ENCODE measurements around the gene PXN.
"Not testable (repeated sequence)": the region's sequence is repeated elsewhere in the genome, so short reads cannot be mapped to it uniquely, and the experiment has no call there.

PXN gene

DNA sequence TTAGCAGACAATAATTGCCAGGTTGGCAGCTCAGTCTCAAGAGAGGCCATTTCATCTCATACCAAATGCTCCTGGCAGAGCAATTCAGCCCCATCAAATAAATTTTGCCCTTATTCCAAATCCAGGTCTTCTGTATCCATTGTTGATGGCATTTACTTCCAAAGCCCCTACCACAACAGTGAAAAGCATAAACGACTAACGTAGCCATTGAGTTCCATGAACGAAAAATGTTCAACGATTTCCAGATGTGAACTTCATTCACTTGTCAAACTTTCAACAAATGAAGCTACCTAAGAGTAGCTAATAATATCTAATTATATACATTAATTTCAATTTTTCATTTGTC is 68.0 kb downstream of the PXN start:
- H3K4me1 Mint-ChIP-seq (ENCODE audit: low read depth) = peaks cover 68% of the 10 kb centered on the region
- H3K4me3 Mint-ChIP-seq = peak overlapping the region; percentile 99
- no peaks in the 10 kb centered on the region for H3K27me3 Mint-ChIP-seq
- H3K9me3 Mint-ChIP-seq = no peaks in the 10 kb centered on the region
- H3K36me3 Mint-ChIP-seq (ENCODE audit: low read depth) = peaks cover 60% of the 10 kb centered on the region
- peak overlapping the region; percentile 80 for H3K27ac Mint-ChIP-seq

DNA sequence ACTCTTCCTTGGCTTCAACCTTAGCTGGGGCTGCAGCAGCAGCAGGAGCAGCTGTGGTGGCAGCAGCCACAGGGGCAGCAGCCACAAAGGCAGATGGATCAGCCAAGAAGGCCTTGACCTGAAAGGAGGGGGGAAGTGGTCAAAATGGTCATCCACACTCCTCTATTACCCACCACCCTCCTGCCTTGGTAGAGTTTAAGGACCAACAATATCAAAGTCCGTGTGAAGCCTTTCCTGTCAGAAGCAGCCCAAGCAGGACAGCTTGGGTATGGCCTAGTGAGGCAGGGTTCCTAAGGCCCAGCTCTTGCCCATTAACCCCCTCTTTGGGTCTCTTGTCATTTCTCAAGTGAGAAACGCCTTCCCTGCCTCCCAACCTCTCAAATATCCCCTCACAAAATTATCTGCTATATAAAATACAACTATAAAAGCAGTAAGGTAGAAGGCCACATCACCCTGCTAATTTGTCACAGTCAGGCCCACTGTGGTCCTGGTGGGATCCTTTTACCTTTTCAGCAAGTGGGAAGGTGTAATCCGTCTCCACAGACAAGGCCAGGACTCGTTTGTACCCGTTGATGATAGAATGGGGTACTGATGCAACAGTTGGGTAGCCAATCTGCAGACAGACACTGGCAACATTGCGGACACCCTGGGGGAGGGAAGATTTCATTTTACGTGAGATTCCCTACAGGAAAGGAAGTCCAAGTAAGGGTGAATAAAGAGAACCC is 68.6 kb downstream of the PXN start:
- Mint-ChIP-seq H3K4me1 (ENCODE audit: low read depth) (peaks cover 68% of the 10 kb centered on the region), H3K36me3 (ENCODE audit: low read depth) (peaks cover 61% of the 10 kb centered on the region), H3K4me3 (peak overlapping the region; percentile 99), H3K27ac (peak overlapping the region; percentile 80)
- not testable (repeated sequence) for H3K9me3 Mint-ChIP-seq, H3K27me3 Mint-ChIP-seq

DNA sequence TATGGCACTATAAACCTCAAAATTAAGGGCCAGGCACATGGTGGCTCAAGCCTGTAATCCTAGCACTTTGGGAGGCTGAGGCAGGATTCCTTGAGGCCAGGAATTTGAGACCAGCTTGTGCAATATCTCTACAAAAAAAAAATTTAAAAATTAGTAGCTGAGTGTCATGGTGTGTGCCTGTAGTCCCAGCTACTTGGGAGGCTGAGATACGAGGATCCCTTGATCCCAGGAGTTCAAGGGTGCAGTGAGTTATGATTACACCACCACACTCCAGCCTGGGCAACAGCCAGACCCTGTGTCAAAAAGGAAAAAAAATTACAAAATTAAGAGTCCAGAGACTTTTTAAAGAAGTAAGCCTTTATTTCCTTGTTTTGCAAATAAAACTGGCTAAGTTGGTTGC is 69.2 kb downstream of the PXN start:
- peaks cover 73% of the 10 kb centered on the region for H3K4me1 Mint-ChIP-seq (ENCODE audit: low read depth)
- peak overlapping the region; percentile 91 for H3K4me3 Mint-ChIP-seq
- H3K9me3 Mint-ChIP-seq = no peaks in the 10 kb centered on the region
- H3K36me3 Mint-ChIP-seq (ENCODE audit: low read depth) = peaks cover 66% of the 10 kb centered on the region
- no peaks in the 10 kb centered on the region for H3K27me3 Mint-ChIP-seq
- peak overlapping the region; percentile 96 for H3K27ac Mint-ChIP-seq

DNA sequence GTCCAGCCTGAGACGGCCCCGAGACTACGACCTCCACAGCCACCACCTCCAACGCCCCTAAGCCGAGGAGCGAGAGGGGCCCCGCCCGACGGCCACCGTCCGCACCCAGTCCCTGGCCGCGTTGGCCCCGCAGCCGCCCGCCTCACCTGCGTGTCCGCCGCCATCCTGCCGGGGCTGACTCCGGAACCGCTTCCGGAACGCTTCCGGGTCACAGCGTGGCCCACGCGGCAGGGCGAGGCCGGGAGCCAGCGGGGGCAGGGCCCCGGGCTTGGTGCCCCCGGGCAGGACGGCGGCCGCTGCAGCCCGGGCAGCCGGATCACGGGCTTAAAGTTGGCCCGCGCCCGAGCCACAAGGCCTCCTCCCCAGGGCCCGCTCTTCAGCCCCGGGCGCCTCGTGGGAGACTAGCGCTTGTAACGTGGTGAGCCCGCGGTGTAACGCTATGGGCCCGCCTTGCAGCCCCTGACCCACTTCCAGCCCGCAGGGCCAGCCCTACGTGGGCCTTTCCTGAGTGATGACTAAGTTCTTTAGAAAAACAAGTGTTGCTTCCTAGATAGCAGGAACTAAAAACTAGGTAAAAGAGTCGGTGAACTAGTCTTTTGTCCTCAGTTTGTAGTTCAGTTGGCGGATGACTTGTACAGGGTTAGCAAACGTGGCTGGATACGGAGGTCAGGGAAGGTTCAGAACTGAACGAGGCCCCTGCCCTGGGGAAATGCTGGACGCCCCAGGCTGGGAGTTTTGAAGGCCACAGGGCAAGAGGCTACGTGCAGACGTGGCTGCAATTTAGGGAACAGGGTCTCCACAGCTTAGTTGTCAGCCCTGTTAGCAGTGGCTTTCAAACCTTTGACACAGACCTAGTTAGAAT is 70.8 kb downstream of the PXN start, which contains the start of gene GCN1:
Gene GCN1 (minus strand): TSS at position 182 of the 862 bp plus-strand sequence. CDS start 18 bp downstream, at position 164.
- Mint-ChIP-seq H3K36me3 (ENCODE audit: low read depth) (peaks cover 68% of the 10 kb centered on the region), H3K27ac (peak within 1 kb of the TSS; percentile 96), H3K4me1 (ENCODE audit: low read depth) (peaks cover 69% of the 10 kb centered on the region), H3K9me3 (no peaks in the 10 kb centered on the region), H3K4me3 (peak within 1 kb of the TSS; percentile 91), H3K27me3 (no peaks in the 10 kb centered on the region)

DNA sequence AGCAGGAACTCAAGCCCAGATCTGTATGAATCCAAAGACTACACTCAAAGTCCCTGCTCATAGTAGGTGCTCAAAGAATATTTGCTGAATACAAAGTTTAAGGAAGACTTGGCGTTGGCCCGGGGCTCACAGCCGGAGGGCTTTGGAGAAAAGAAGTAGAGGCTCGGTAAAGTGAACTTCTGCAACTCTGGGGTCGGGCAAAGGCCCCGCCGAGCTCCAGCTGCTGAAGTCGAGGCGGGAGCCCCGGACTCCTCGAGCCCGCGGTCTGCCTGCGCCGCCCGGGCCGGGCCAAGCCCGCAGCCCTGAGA is 71.3 kb downstream of the PXN start:
- Mint-ChIP-seq H3K27me3 (no peaks in the 10 kb centered on the region), H3K4me1 (ENCODE audit: low read depth) (peaks cover 63% of the 10 kb centered on the region), H3K27ac (peak overlapping the region; percentile 94), H3K9me3 (no peaks in the 10 kb centered on the region), H3K4me3 (peak overlapping the region; percentile 91), H3K36me3 (ENCODE audit: low read depth) (peaks cover 62% of the 10 kb centered on the region)

DNA sequence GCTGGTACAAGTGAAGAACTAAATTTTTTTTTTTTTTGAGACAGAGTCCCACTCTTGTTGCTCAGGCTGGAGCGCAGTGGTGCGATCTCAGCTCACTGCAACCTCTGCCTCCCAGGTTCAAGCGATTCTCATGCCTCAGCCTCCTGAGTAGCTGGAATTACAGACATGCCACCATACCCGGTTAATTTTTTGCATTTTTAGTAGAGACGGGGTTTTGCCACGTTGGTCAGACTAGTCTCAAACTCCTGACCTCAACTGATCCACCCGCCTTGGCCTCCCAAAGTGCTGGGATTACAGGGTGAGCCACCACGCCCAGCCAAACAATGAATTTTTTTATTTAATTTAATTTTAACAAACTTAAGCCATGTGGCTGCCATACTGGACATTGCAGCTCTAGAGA is 72.2 kb downstream of the PXN start:
- not testable (repeated sequence) for H3K9me3 Mint-ChIP-seq, H3K27me3 Mint-ChIP-seq
- Mint-ChIP-seq H3K36me3 (ENCODE audit: low read depth) (peaks cover 60% of the 10 kb centered on the region), H3K4me3 (peak overlapping the region; percentile 91), H3K4me1 (ENCODE audit: low read depth) (peaks cover 54% of the 10 kb centered on the region), H3K27ac (peak overlapping the region; percentile 94)

DNA sequence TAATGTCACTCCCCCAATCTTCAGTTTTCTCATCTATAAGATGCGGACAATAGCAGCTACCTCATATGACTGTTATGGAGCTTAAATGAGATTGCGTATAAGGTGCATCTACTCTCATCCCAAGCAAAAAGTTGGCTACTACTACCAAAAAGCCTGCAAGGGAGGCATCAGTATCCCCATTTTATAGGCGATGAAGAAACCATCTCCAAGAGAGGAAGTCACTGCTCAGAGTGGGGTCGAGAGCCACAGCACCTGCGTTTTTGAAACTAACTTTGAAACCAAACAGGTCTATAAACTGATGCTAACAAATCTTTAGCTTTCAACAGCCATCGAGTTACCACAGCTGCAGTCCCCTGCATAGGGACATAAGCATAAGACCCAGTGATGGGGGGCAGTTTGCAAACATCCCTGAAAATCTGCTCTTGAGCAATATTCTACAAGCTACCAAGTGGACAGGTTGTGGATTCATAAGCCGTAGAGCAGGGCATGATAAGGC is 74.5 kb downstream of the PXN start:
- Mint-ChIP-seq H3K27me3 (no peaks in the 10 kb centered on the region), H3K36me3 (ENCODE audit: low read depth) (peaks cover 59% of the 10 kb centered on the region), H3K4me3 (no peak overlapping the region), H3K9me3 (no peaks in the 10 kb centered on the region), H3K27ac (peak overlapping the region; percentile 36), H3K4me1 (ENCODE audit: low read depth) (peaks cover 42% of the 10 kb centered on the region)

DNA sequence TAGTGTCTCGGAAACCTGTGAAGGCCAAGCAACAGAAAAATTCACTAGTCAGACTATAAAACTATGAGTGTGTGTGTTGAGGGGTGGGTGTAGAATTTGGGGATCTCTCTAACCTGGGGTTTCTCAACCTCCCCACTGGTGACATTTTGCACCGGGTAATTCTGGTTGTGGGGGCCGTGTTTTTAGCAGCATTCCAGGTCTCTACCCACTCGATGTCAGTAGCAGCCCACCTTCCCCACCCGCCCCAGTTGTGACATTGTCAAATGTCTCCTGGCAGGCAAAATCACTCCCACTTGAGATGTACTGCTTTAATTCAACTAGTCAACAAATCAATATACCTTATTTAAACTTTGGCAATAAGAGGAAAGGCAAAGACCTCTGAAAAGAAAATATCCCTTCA is 75.1 kb downstream of the PXN start:
- peaks cover 38% of the 10 kb centered on the region for H3K4me1 Mint-ChIP-seq (ENCODE audit: low read depth)
- H3K9me3 Mint-ChIP-seq = no peaks in the 10 kb centered on the region
- no peak overlapping the region for H3K4me3 Mint-ChIP-seq
- H3K27me3 Mint-ChIP-seq = no peaks in the 10 kb centered on the region
- peaks cover 62% of the 10 kb centered on the region for H3K36me3 Mint-ChIP-seq (ENCODE audit: low read depth)
- peak overlapping the region; percentile 36 for H3K27ac Mint-ChIP-seq

DNA sequence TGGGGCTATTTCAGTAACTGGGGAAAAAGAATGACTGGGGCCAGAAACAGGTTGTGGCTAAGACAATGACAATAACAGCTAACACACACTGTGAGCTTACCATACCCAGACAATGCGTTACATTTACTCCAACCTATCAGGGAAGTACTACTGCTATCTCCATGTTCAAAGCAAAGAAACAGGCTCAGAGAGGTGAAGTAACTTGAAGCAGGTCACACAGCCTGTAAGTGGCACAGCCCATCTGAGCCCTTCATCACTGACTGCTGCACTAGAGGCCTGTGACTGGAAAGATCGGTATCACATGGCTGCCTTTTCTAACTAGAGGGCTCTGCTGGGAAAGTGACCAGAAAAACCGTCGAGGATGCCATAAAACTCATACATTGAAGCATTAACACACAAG is 78.9 kb downstream of the PXN start:
- Mint-ChIP-seq H3K9me3 (no peaks in the 10 kb centered on the region), H3K36me3 (ENCODE audit: low read depth) (peaks cover 77% of the 10 kb centered on the region), H3K4me1 (ENCODE audit: low read depth) (peaks cover 20% of the 10 kb centered on the region), H3K27me3 (no peaks in the 10 kb centered on the region), H3K27ac (peak overlapping the region; percentile 47), H3K4me3 (no peak overlapping the region)

DNA sequence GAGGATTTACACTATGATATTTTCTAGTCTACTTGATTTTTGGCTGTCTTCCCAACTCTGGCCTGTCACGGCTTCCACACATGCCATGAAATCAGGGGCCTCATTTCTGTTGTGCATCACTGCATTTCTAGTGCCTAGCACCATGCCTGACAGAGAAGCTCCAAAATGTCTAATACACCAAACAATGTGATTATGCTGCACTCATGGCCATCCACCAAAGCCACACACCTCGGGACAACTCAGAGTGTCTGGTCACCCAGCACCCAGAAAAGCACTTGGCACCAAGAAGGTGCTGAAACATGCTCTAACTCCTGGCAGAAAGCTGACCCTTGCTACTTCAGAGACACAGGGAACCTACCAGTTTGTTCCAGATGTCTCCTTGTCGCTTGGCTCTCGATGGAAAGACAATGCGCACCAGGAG is 82.3 kb downstream of the PXN start:
- Mint-ChIP-seq H3K4me3 (no peak overlapping the region), H3K27me3 (no peaks in the 10 kb centered on the region), H3K27ac (no peak overlapping the region), H3K4me1 (ENCODE audit: low read depth) (peaks cover 12% of the 10 kb centered on the region), H3K36me3 (ENCODE audit: low read depth) (peaks cover 66% of the 10 kb centered on the region), H3K9me3 (no peaks in the 10 kb centered on the region)

DNA sequence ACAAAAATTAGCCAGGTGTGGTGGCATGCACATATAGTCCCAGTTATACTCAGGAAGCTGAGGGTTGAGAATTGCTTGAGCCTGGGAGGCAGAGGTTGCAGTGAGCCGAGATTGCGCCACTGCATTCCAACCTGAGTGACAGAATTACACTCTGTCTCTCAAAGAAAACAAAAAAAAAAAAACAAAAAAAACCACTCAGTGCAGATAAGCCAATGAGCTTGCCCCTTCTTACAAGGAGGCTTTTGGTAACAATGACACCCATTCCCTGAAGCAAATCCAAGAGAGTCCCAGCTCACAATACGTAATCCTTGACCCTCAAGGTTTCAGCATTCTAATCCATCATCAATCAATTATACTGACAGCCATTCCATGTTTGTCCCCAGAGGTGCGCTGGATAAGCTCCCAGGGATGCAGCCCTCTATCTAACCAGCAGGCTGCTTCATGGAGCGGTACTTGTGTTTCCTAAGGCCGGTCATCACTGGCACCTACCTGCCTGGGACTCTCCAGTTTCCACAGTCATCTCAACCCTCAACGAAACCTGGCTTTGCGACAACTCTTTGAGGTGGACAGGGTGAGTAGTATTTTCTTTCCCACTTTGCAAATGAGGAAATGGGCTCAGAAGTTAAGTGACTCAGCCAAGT is 83.4 kb downstream of the PXN start:
- no peaks in the 10 kb centered on the region for H3K9me3 Mint-ChIP-seq
- no peak overlapping the region for H3K4me3 Mint-ChIP-seq
- H3K36me3 Mint-ChIP-seq (ENCODE audit: low read depth) = peaks cover 72% of the 10 kb centered on the region
- peaks cover 12% of the 10 kb centered on the region for H3K4me1 Mint-ChIP-seq (ENCODE audit: low read depth)
- no peak overlapping the region for H3K27ac Mint-ChIP-seq
- H3K27me3 Mint-ChIP-seq = no peaks in the 10 kb centered on the region

DNA sequence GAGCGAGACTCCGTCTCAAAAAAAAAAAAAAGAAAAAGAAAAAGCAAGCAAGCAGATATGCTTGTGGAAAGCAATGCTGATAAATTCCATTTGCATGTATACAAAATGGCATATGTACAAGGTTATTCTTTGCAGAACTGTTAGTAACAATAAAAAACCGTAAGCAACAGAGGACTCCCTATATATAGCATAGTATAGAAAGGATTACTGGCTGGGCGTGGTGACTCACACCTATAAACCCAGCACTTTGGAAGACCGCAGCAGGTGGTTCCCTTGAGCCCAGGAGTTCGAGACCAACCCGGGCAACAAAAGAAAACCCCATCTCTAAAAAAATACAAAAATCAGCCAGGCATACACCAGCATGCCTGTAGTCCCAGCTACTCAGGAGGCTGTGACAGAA is 84.6 kb downstream of the PXN start:
- Mint-ChIP-seq H3K9me3 (no peaks in the 10 kb centered on the region), H3K36me3 (ENCODE audit: low read depth) (peaks cover 72% of the 10 kb centered on the region), H3K4me3 (no peak overlapping the region), H3K4me1 (ENCODE audit: low read depth) (peaks cover 6% of the 10 kb centered on the region), H3K27me3 (no peaks in the 10 kb centered on the region), H3K27ac (no peak overlapping the region)

DNA sequence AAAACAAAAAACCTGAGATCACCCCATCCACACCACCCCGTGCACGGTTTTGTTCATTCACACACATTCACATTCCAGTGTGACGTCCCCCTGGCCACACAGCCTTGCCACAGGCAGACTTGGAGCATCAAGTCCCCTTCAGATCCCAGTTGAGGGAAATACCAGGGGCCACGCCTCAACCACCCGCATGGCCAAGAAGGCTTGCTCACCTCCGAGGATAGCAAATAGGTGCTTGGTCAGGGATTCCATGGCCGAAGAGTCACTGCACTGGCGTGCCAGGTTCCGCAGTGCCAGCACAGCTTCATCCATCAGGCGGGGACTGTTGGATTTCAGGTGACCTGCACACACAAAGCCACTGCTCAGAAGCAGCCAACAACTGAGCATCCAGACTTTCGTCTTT is 90.0 kb downstream of the PXN start:
- no peaks in the 10 kb centered on the region for H3K27me3 Mint-ChIP-seq
- peaks cover 77% of the 10 kb centered on the region for H3K36me3 Mint-ChIP-seq (ENCODE audit: low read depth)
- no peaks in the 10 kb centered on the region for H3K9me3 Mint-ChIP-seq
- no peak overlapping the region for H3K27ac Mint-ChIP-seq
- no peak overlapping the region for H3K4me3 Mint-ChIP-seq
- peaks cover 9% of the 10 kb centered on the region for H3K4me1 Mint-ChIP-seq (ENCODE audit: low read depth)

DNA sequence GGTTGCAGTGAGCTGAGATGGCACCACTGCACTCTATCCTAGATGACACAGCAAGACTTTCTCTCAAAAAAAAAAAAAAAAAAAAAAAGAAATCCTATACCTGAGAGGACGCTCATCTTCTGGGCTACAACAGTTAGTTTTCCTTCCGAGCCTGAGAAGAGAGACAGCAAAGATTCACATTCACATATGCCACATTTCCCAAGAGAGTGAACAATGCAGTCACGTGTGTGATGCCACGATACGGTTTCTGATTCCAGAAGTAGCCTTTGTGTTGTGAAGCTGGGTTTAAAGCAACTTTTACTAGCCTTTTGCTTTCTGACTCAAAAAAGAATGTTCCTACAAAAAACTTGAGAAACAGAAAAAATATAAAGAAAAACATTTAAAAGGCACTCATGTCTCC is 90.5 kb downstream of the PXN start:
- peaks cover 9% of the 10 kb centered on the region for H3K4me1 Mint-ChIP-seq (ENCODE audit: low read depth)
- no peak overlapping the region for H3K4me3 Mint-ChIP-seq
- no peaks in the 10 kb centered on the region for H3K27me3 Mint-ChIP-seq
- H3K9me3 Mint-ChIP-seq = no peaks in the 10 kb centered on the region
- peaks cover 82% of the 10 kb centered on the region for H3K36me3 Mint-ChIP-seq (ENCODE audit: low read depth)
- H3K27ac Mint-ChIP-seq = no peak overlapping the region

DNA sequence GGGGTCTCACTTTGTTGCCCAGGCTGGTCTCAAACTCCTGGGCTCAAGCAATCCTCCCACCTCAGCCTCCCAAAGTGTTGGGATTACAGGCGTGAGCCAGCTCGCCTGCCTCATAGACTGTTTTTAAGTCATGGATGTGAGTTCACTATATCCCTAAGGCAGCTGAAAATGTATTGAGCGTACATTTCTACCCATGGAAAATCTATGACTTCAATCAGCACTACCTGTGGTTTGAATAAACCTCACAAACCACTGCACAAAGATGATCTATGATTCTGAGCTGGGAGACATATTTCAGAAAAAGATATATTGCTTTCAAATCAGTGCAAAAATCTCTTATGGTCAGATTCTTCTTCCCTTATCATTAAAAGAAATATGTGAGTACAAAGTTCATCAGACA is 93.5 kb downstream of the PXN start:
- H3K27me3 Mint-ChIP-seq = no peaks in the 10 kb centered on the region
- H3K9me3 Mint-ChIP-seq = no peaks in the 10 kb centered on the region
- peaks cover 75% of the 10 kb centered on the region for H3K36me3 Mint-ChIP-seq (ENCODE audit: low read depth)
- H3K4me3 Mint-ChIP-seq = no peak overlapping the region
- H3K4me1 Mint-ChIP-seq (ENCODE audit: low read depth) = peaks cover 9% of the 10 kb centered on the region
- no peak overlapping the region for H3K27ac Mint-ChIP-seq
